GM18868 (cell line): ENCODE data around the gene TSPY10.
"Not testable (repeated sequence)": the region's sequence is repeated elsewhere in the genome, so short reads cannot be mapped to it uniquely, and the experiment has no call there.

Experiments
- ATAC-seq: cut with Tn5 transposase; IDR thresholded peaks from one replicate; pipeline ENCODE4 v1.9.1; 2021; ENCODE audit warnings: mild to moderate bottlenecking, moderate library complexity; ENCODE audit not compliant: unreplicated experiment

TSPY10 gene

GRCh38 chrY:9527580-9527979 is at the start of gene TSPY10:
Gene TSPY10, plus strand, starts transcription at chrY:9527880. Its CDS starts 46 bp downstream, at chrY:9527926.
- not testable (repeated sequence) for ATAC-seq

GRCh38 chrY:9486967-9487366 is 40.7 kb upstream of the TSPY10 start, which contains the start of gene TSPY9:
Gene TSPY9, plus strand, starts transcription at chrY:9487267. Its CDS starts 46 bp downstream, at chrY:9487313.
- ATAC-seq: not testable (repeated sequence)

- ATAC-seq: not testable (repeated sequence)
Measured at GRCh38 chrY:9504396-9504795, 23.3 kb upstream of the TSPY10 start.

GRCh38 chrY:9516287-9516686 is 11.4 kb upstream of the TSPY10 start:
- not testable (repeated sequence) for ATAC-seq
